Endothelial cell of umbilical vein (primary cell): ENCODE data around the gene PON3. TPM values are rescaled to one million over a fixed set of nuclear protein-coding genes. Genes with fewer than 3 reads are reported as not detected.

Experiments used
- BruUV-seq: library from RNA; stranded (reverse); fragments of 400-500 nt; replicated peaks from 2 replicates; lab custom pipeline; 2021; lab: Mats Ljungman, UMichigan
- CTCF ChIA-PET: fragments of 300-600, 350-600 bp; sonication (Branson Sonifier 250); formaldehyde crosslinking; loops from one replicate; lab custom pipeline; 2021; ENCODE audit warnings: antibody characterized with exemption, inconsistent platforms; lab: Charles Lee
- POLR2A ChIA-PET: fragments of 300-600, 350-600 bp; sonication (Branson Sonifier 250); formaldehyde crosslinking; loops from one replicate; lab custom pipeline; 2021; ENCODE audit warnings: antibody characterized with exemption, inconsistent platforms; lab: Charles Lee
- DNase-seq: peaks from one replicate; pipeline ENCODE4 v3.0.0-alpha.2; 2011; ENCODE audit warnings: low read depth, low spot score
- FAIRE-seq: peaks from 2 replicates; lab custom pipeline; 2011; peaks lifted over from hg19 to GRCh38; lab: Jason Lieb, UNC
- H2AFZ ChIP-seq: 2 replicates; pipeline ENCODE4 v1.6.0; 2012; ENCODE audit warnings: low read depth, low read length, control low read depth, inconsistent platforms
- H3K27ac ChIP-seq: 2 replicates; pipeline ENCODE4 v1.5.1; 2011; ENCODE audit warnings: low read depth, mild to moderate bottlenecking, control low read depth, low read length, moderate library complexity; ENCODE audit not compliant: insufficient read depth
- H3K27me3 ChIP-seq, 2 experiments: 2 replicates each; pipeline versions ENCODE4 v1.6.0 to v1.6.1; 2011; ENCODE audit warnings: low read length in 2 of 2, mixed read lengths in 1 of 2; ENCODE audit not compliant: control insufficient read depth in 2 of 2, insufficient read depth in 2 of 2
- H3K36me3 ChIP-seq, 2 experiments: 2 replicates in 1 of 2; 3 replicates in 1 of 2; pipeline ENCODE4 v1.5.1; 2011; ENCODE audit warnings: low read length in 2 of 2, mild to moderate bottlenecking in 1 of 2, moderate library complexity in 1 of 2; ENCODE audit not compliant: control insufficient read depth in 2 of 2, insufficient read depth in 2 of 2; ENCODE audit errors: extremely low read depth in 1 of 2
- H3K4me1 ChIP-seq: 3 replicates; pipeline ENCODE4 v1.5.1; 2011; ENCODE audit warnings: mild to moderate bottlenecking, low read length; ENCODE audit not compliant: control insufficient read depth, insufficient read depth; ENCODE audit errors: extremely low read depth
- H3K4me2 ChIP-seq: 2 replicates; pipeline ENCODE4 v1.6.1; 2011; ENCODE audit warnings: low read length, control low read depth, mixed read lengths; ENCODE audit not compliant: insufficient read depth
- H3K4me3 ChIP-seq, 3 experiments: fragments of 200-600 bp in 1 of 3; sonication (generic), shearing (Covaris generic) in 1 of 3; replicated peaks in 1 of 3; 2 replicates each; pipeline ENCODE4 v1.5.1; 2011 to 2016; ENCODE audit warnings: control low read depth in 3 of 3, low read length in 3 of 3, mild to moderate bottlenecking in 2 of 3, inconsistent platforms in 1 of 3, low read depth in 1 of 3, moderate library complexity in 1 of 3; ENCODE audit not compliant: insufficient read depth in 1 of 3
- H3K79me2 ChIP-seq: 2 replicates; pipeline ENCODE4 v1.6.0; 2012; ENCODE audit warnings: low read length, inconsistent platforms; ENCODE audit not compliant: control insufficient read depth, insufficient read depth
- H3K9ac ChIP-seq: replicated peaks from 2 replicates; pipeline ENCODE3; 2011; ENCODE audit warnings: low read length, control low read depth; ENCODE audit not compliant: insufficient read depth; ENCODE audit errors: extremely low read depth
- H3K9me1 ChIP-seq: replicated peaks from 3 replicates; pipeline ENCODE4 v1.6.0; 2011; ENCODE audit warnings: mild to moderate bottlenecking, low read length; ENCODE audit not compliant: control insufficient read depth, insufficient read depth; ENCODE audit errors: extremely low read depth
- H3K9me3 ChIP-seq: replicated peaks from 2 replicates; pipeline ENCODE4 v1.5.1; 2012; ENCODE audit warnings: low read length, inconsistent platforms; ENCODE audit not compliant: control insufficient read depth, insufficient read depth
- H4K20me1 ChIP-seq: replicated peaks from 2 replicates; pipeline ENCODE3; 2011; ENCODE audit warnings: mild to moderate bottlenecking, low read length; ENCODE audit not compliant: control insufficient read depth, insufficient read depth; ENCODE audit errors: extremely low read depth
- CTCF ChIP-seq, 2 donors: IDR thresholded peaks; 1 replicate in 1 of 2; 2 replicates in 1 of 2; pipeline ENCODE4 v1.5.1; 2011; ENCODE audit warnings: low read length in 2 of 2, mild to moderate bottlenecking in 2 of 2, moderate library complexity in 2 of 2, control low read depth in 1 of 2, inconsistent platforms in 1 of 2, low read depth in 1 of 2; ENCODE audit not compliant: insufficient read depth in 1 of 2; ENCODE audit errors: extremely low read depth in 1 of 2
- EZH2 ChIP-seq: IDR thresholded peaks from 2 replicates; pipeline ENCODE4 v1.6.1; 2012; ENCODE audit warnings: borderline replicate concordance, low read depth, mild to moderate bottlenecking, moderate library complexity, low read length, inconsistent platforms; ENCODE audit not compliant: severe bottlenecking
- GATA2 ChIP-seq: IDR thresholded peaks from 2 replicates; pipeline ENCODE4 v1.7.0; 2011; ENCODE audit warnings: low read depth, mild to moderate bottlenecking, moderate library complexity, mixed read lengths, low read length; ENCODE audit not compliant: insufficient read length, insufficient read depth
- JUN ChIP-seq: IDR thresholded peaks from 2 replicates; pipeline ENCODE4 v1.6.1; 2011; ENCODE audit warnings: borderline replicate concordance, low read depth; ENCODE audit not compliant: insufficient read length, insufficient read depth
- MAX ChIP-seq: IDR thresholded peaks from 2 replicates; pipeline ENCODE4 v1.6.1; 2011; ENCODE audit not compliant: insufficient read depth, insufficient read length
- MYC ChIP-seq: IDR thresholded peaks from one replicate; pipeline ENCODE4 v1.6.1; 2011; ENCODE audit warnings: mild to moderate bottlenecking, low read depth, low read length
- POLR2A ChIP-seq: IDR thresholded peaks from 2 replicates; pipeline ENCODE4 v1.6.1; 2012; ENCODE audit warnings: low read depth, mild to moderate bottlenecking, control low read depth, low read length
- POLR2AphosphoS5 ChIP-seq: IDR thresholded peaks from 2 replicates; pipeline ENCODE4 v1.6.1; 2012; ENCODE audit warnings: low read depth, mild to moderate bottlenecking, control low read depth, low read length, moderate library complexity; ENCODE audit not compliant: insufficient read depth
- dilution Hi-C: fragments of 300-500 bp; cut with MboI; formaldehyde crosslinking; loops from one replicate; pipeline ENCODE4 v1.15.0; 2019; ENCODE audit warnings: low sequenced_read_pairs; ENCODE audit not compliant: extremely low pct_ligation_motif_present
- intact Hi-C: fragments of 100-400 bp; cut with micrococcal nuclease; formaldehyde crosslinking; loops from one replicate; pipeline ENCODE4 v1.10.0; 2022
- polyA plus RNA-seq, 4 experiments: library from polyadenylated mRNA; depleted of rRNA in 3 of 4; stranded (reverse) in 3 of 4; unstranded in 1 of 4; fragments of >200 nt; gene quantifications; 2 replicates each; pipeline versions ENCODE4 v1.2.1 to v1.2.3, GENCODE V29; 2011 to 2012; ENCODE audit warnings: missing spikeins in 1 of 4
- small RNA-seq: library from RNA; depleted of rRNA; stranded (forward); fragments of <200 nt; gene quantifications from one replicate; pipeline ENCODE3, GENCODE V24; 2012; ENCODE audit warnings: low replicate concordance, low read depth; ENCODE audit not compliant: insufficient read depth, insufficient read length
- total RNA-seq: library from RNA; stranded (reverse); gene quantifications from 2 replicates; pipeline ENCODE4 v1.2.3, GENCODE V29; 2021

Gene PON3
- total and polyA plus RNA-seq, 2 donors (not counting 3 experiments of a cell fraction or from before 2014, with no cell fraction given), result 0.83 to 3.4 TPM

DNA sequence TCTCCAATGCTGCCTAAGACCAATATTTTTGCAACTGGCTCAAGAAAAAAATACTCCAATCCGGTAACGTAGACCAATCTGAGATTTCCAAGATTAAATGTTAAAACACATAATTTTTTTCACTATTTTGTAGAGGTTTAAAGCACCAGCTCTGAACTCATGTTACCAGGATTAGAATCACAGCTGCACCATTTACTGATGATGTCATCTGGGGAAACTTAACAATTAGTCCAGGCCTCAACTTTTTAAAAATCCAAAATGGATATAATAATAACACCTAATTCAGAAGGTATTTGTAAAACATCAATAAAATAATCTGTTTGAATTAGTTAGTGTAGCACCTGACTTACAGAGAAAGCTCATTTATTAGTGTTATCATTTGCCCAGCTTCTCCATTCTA, 86.2 kb downstream of the PON3 start:
- Histone ChIP-seq H3K79me2 (no peaks in the 10 kb centered on the region), H3K9me1 (no peaks in the 10 kb centered on the region), H3K4me1 (no peaks in the 10 kb centered on the region), H3K4me2 (no peak overlapping the region), H3K36me3 (no peaks in the 10 kb centered on the region), H3K27me3 (no peaks in the 10 kb centered on the region), H3K4me3 (no peak overlapping the region), H3K9me3 (no peaks in the 10 kb centered on the region), H3K27ac (no peak overlapping the region), H4K20me1 (no peaks in the 10 kb centered on the region), H3K9ac (no peak overlapping the region), H2AFZ (no peak overlapping the region)
- no TSS peak for BruUV-seq
- FAIRE-seq, result no peak
- DNase-seq, result no peak
- ChIA-PET CTCF (interaction anchor here (0.6 to 1.7 kb wide), 4 partner anchors 8 to 167 kb away, joined by 3 to 5 read pairs (median 4); no protein-coding TSS in a partner anchor), POLR2A (no interaction called here)
- no peak for TF ChIP-seq POLR2A
- no peak for TF ChIP-seq MAX
- TF ChIP-seq GATA2, result no peak
- no peak for TF ChIP-seq CTCF (IDR thresholded peaks at IDR 0.05; ENCODE audit: extremely low read depth in 1 of 2, insufficient read depth in 1 of 2, low read depth in 1 of 2, low read length in 2 of 2)
- no peak for TF ChIP-seq JUN
- TF ChIP-seq POLR2AphosphoS5, result no peak
- no peak for TF ChIP-seq MYC
- TF ChIP-seq EZH2, result no peak
- intact Hi-C loops, result no loop called here
- dilution Hi-C loops, result no loop called here

Small RNA genes lying within 50 kb of the gene (small RNA-seq; reads per million reads assigned to genes)
- not detected for gene AC004022.2

Other genes starting within 250 kb of the PON3 start
- not detected in 2 replicates for gene PON1, start 71.8 kb downstream of the PON3 start, total RNA-seq
- not detected in 2 replicates for gene PON1, start 71.8 kb downstream of the PON3 start, polyA plus RNA-seq
- 125 and 134 TPM in 2 replicates for gene PON2, start 38.7 kb upstream of the PON3 start, total RNA-seq
- 99.0 and 110 TPM in 2 replicates for gene PON2, start 38.7 kb upstream of the PON3 start, polyA plus RNA-seq
- not detected in 2 replicates for gene ASB4, start 89.6 kb upstream of the PON3 start, total RNA-seq
- gene ASB4, start 89.6 kb upstream of the PON3 start, polyA plus RNA-seq, result not detected in 2 replicates
- gene PDK4, start 200.1 kb upstream of the PON3 start, total RNA-seq, result 1.2 and 2.5 TPM in 2 replicates
- gene PDK4, start 200.1 kb upstream of the PON3 start, polyA plus RNA-seq, result 0.51 and 0.75 TPM in 2 replicates